Trophoblast cell (in vitro differentiated cells and primary cell): ENCODE results near the gene MTG1.

Experiments
- DNase-seq, 2 donors: peaks; one replicate each; pipeline ENCODE4 v3.0.0-alpha.2; 2016
- H2AFZ ChIP-seq: 2 replicates; pipeline ENCODE4 v1.6.1; 2013; ENCODE audit warnings: low read length, moderate library complexity, mild to moderate bottlenecking; ENCODE audit not compliant: insufficient read depth, poor library complexity
- H2AK5ac ChIP-seq: 2 replicates; pipeline ENCODE4 v1.6.1; 2013; ENCODE audit warnings: mild to moderate bottlenecking, low read length
- H2BK120ac ChIP-seq: 2 replicates; pipeline ENCODE4 v1.6.1; 2013; ENCODE audit warnings: low read length, mild to moderate bottlenecking, moderate library complexity; ENCODE audit not compliant: insufficient read depth, poor library complexity
- H2BK12ac ChIP-seq: 2 replicates; pipeline ENCODE4 v1.6.1; 2013; ENCODE audit warnings: mild to moderate bottlenecking, low read length, moderate library complexity
- H2BK5ac ChIP-seq: 2 replicates; pipeline ENCODE4 v1.6.1; 2013; ENCODE audit warnings: low read length, low read depth, moderate library complexity, mild to moderate bottlenecking; ENCODE audit not compliant: poor library complexity
- H3K14ac ChIP-seq: 2 replicates; pipeline ENCODE4 v1.6.1; 2013; ENCODE audit warnings: mild to moderate bottlenecking, low read length
- H3K18ac ChIP-seq: 2 replicates; pipeline ENCODE4 v1.6.1; 2013; ENCODE audit warnings: mild to moderate bottlenecking, low read length
- H3K23ac ChIP-seq: 2 replicates; pipeline ENCODE4 v1.6.1; 2013; ENCODE audit warnings: low read length
- H3K27ac ChIP-seq: 2 replicates; pipeline ENCODE4 v1.5.1; 2013; ENCODE audit warnings: low read depth, mild to moderate bottlenecking, inconsistent platforms, low read length, moderate library complexity
- H3K27me3 ChIP-seq: 2 replicates; pipeline ENCODE4 v1.6.1; 2013; ENCODE audit warnings: inconsistent platforms, mild to moderate bottlenecking, low read length, moderate library complexity; ENCODE audit not compliant: insufficient read depth
- H3K36me3 ChIP-seq, 2 experiments: 1 replicate in 1 of 2; 2 replicates in 1 of 2; pipeline ENCODE4 v1.6.1; 2013; ENCODE audit warnings: low read length in 2 of 2, mild to moderate bottlenecking in 2 of 2, moderate library complexity in 1 of 2; ENCODE audit not compliant: insufficient read depth in 2 of 2, control insufficient read depth in 1 of 2
- H3K4ac ChIP-seq: 2 replicates; pipeline ENCODE4 v1.6.1; 2013; ENCODE audit warnings: low read depth, mild to moderate bottlenecking, low read length, moderate library complexity
- H3K4me1 ChIP-seq, 2 experiments: 1 replicate in 1 of 2; 2 replicates in 1 of 2; pipeline ENCODE4 v1.6.1; 2013; ENCODE audit warnings: low read length in 2 of 2, mild to moderate bottlenecking in 2 of 2, moderate library complexity in 1 of 2; ENCODE audit not compliant: insufficient read depth in 2 of 2, control insufficient read depth in 1 of 2
- H3K4me2 ChIP-seq: 2 replicates; pipeline ENCODE4 v1.6.1; 2013; ENCODE audit warnings: inconsistent platforms, mild to moderate bottlenecking, low read length, moderate library complexity
- H3K4me3 ChIP-seq: 2 replicates; pipeline ENCODE4 v1.5.1; 2013; ENCODE audit warnings: mild to moderate bottlenecking, low read depth, low read length, inconsistent platforms
- H3K79me1 ChIP-seq: one replicate; pipeline ENCODE4 v1.6.1; 2013; ENCODE audit warnings: low read length
- H3K79me2 ChIP-seq: 2 replicates; pipeline ENCODE4 v1.6.1; 2013; ENCODE audit warnings: low read length, mild to moderate bottlenecking; ENCODE audit not compliant: control insufficient read depth, insufficient read depth, poor library complexity
- H3K9ac ChIP-seq: 2 replicates; pipeline ENCODE4 v1.6.1; 2013; ENCODE audit warnings: mild to moderate bottlenecking, low read length
- H3K9me3 ChIP-seq: 2 replicates; pipeline ENCODE4 v1.6.1; 2013; ENCODE audit warnings: low read depth, mild to moderate bottlenecking, control low read depth, inconsistent platforms, low read length; ENCODE audit not compliant: insufficient read depth
- H4K12ac ChIP-seq: 2 replicates; pipeline ENCODE4 v1.6.1; 2013; ENCODE audit warnings: low read depth, mild to moderate bottlenecking, low read length, moderate library complexity
- H4K8ac ChIP-seq: 2 replicates; pipeline ENCODE4 v1.6.1; 2013; ENCODE audit warnings: low read depth, mild to moderate bottlenecking, low read length, moderate library complexity
- H4K91ac ChIP-seq: one replicate; pipeline ENCODE4 v1.6.1; 2013; ENCODE audit warnings: low read depth, mild to moderate bottlenecking, low read length, moderate library complexity
- WGBS: extraction: QIAGEN DNeasy Blood & Tissue Kit; methylation state at CpG from one replicate; pipeline ENCODE4 v1.1.7; 2013; ENCODE audit warnings: missing lambda C conversion rate; ENCODE audit not compliant: insufficient read length, insufficient coverage; ENCODE audit errors: extremely low coverage; 5-methylcytosine and 5-hydroxymethylcytosine counted together

Gene MTG1

GRCh38 chr10:133415752-133416151 is 21.8 kb downstream of the MTG1 start:
- peaks cover 8% of the 10 kb centered on the region for H3K9me3 ChIP-seq
- no peak overlapping the region for H2AK5ac ChIP-seq
- H3K79me2 ChIP-seq, result no peaks in the 10 kb centered on the region
- WGBS, result no CpG with 5 or more reads among the region's 25 CpGs
- H3K36me3 ChIP-seq, result peaks cover 36 to 39% of the 10 kb centered on the region in 2 experiments
- no peak overlapping the region for H3K9ac ChIP-seq
- H4K8ac ChIP-seq, result no peak overlapping the region
- no peak overlapping the region for H2BK120ac ChIP-seq
- no peak overlapping the region for H2AFZ ChIP-seq
- no peak overlapping the region for H3K23ac ChIP-seq
- no peak for DNase-seq
- H3K18ac ChIP-seq, result no peak overlapping the region
- H3K14ac ChIP-seq, result no peak overlapping the region
- H2BK12ac ChIP-seq, result no peak overlapping the region
- no peak overlapping the region for H3K27ac ChIP-seq
- no peak overlapping the region for H4K12ac ChIP-seq
- H3K79me1 ChIP-seq, result no peaks in the 10 kb centered on the region
- H4K91ac ChIP-seq, result no peak overlapping the region
- H3K4me3 ChIP-seq, result no peak overlapping the region
- no peak overlapping the region for H3K4me2 ChIP-seq
- H3K4ac ChIP-seq, result no peak overlapping the region
- H3K4me1 ChIP-seq, result no peaks in the 10 kb centered on the region
- no peaks in the 10 kb centered on the region for H3K27me3 ChIP-seq
- H2BK5ac ChIP-seq, result no peak overlapping the region

GRCh38 chr10:133418289-133418993 is 24.5 kb downstream of the MTG1 start:
- Histone ChIP-seq H2BK12ac (no peak overlapping the region), H3K4me2 (no peak overlapping the region), H3K9me3 (peaks cover 14% of the 10 kb centered on the region), H2BK5ac (no peak overlapping the region), H3K79me2 (no peaks in the 10 kb centered on the region), H3K27ac (no peak overlapping the region), H4K91ac (no peak overlapping the region), H3K23ac (no peak overlapping the region), H4K8ac (no peak overlapping the region), H3K4me1 (peaks cover 0 to 5% of the 10 kb centered on the region in 2 experiments), H4K12ac (no peak overlapping the region), H2BK120ac (no peak overlapping the region), H3K9ac (no peak overlapping the region), H3K27me3 (peaks cover 7% of the 10 kb centered on the region), H2AFZ (no peak overlapping the region), H3K36me3 (peaks cover 41 to 42% of the 10 kb centered on the region in 2 experiments), H3K18ac (no peak overlapping the region), H3K14ac (no peak overlapping the region), H2AK5ac (no peak overlapping the region), H3K4me3 (no peak overlapping the region), H3K4ac (no peak overlapping the region), H3K79me1 (no peaks in the 10 kb centered on the region)
- DNase-seq, result no peak
- no CpG with 5 or more reads among the region's 14 CpGs for WGBS

GRCh38 chr10:133419211-133419950 is 25.4 kb downstream of the MTG1 start:
- Histone ChIP-seq H4K12ac (no peak overlapping the region), H2AFZ (no peak overlapping the region), H3K23ac (no peak overlapping the region), H3K79me1 (no peaks in the 10 kb centered on the region), H3K14ac (no peak overlapping the region), H3K9ac (no peak overlapping the region), H2BK120ac (no peak overlapping the region), H3K27ac (no peak overlapping the region), H3K18ac (no peak overlapping the region), H4K91ac (no peak overlapping the region), H2AK5ac (no peak overlapping the region), H3K4ac (no peak overlapping the region), H3K4me1 (peaks cover 0 to 6% of the 10 kb centered on the region in 2 experiments), H2BK5ac (no peak overlapping the region), H3K27me3 (peaks cover 10% of the 10 kb centered on the region), H3K4me3 (no peak overlapping the region), H4K8ac (no peak overlapping the region), H3K9me3 (peaks cover 14% of the 10 kb centered on the region), H2BK12ac (no peak overlapping the region), H3K4me2 (no peak overlapping the region), H3K36me3 (peaks cover 39 to 42% of the 10 kb centered on the region in 2 experiments), H3K79me2 (no peaks in the 10 kb centered on the region)
- WGBS, result no CpG with 5 or more reads among the region's 34 CpGs
- DNase-seq, result no peak

- Histone ChIP-seq H2BK5ac (no peak overlapping the region), H3K4me2 (no peak overlapping the region), H3K18ac (no peak overlapping the region), H4K8ac (no peak overlapping the region), H4K12ac (no peak overlapping the region), H3K9ac (no peak overlapping the region), H3K79me2 (no peaks in the 10 kb centered on the region), H3K27ac (no peak overlapping the region), H2AK5ac (no peak overlapping the region), H3K23ac (no peak overlapping the region), H3K4me1 (peaks cover 0 to 6% of the 10 kb centered on the region in 2 experiments), H3K36me3 (peaks cover 34 to 40% of the 10 kb centered on the region in 2 experiments), H3K4me3 (no peak overlapping the region), H3K4ac (no peak overlapping the region), H3K14ac (no peak overlapping the region), H2BK12ac (no peak overlapping the region), H4K91ac (no peak overlapping the region), H2AFZ (no peak overlapping the region), H3K79me1 (no peaks in the 10 kb centered on the region), H3K27me3 (peaks cover 10% of the 10 kb centered on the region), H2BK120ac (no peak overlapping the region), H3K9me3 (peaks cover 12% of the 10 kb centered on the region)
- no peak for DNase-seq
- no CpG with 5 or more reads among the region's 17 CpGs for WGBS
These were observed 26.1 kb downstream of the MTG1 start for GRCh38 chr10:133420028-133420427.
